Choroid plexus epithelial cell (primary cell): ENCODE measurements around the gene ZBTB7C.

Source experiments
- DNase-seq: peaks from one replicate; pipeline ENCODE4 v3.0.0-alpha.2; 2010; ENCODE audit warnings: low read depth
- H3K4me3 ChIP-seq: 2 replicates; pipeline ENCODE4 v1.5.1; 2011; ENCODE audit warnings: low read depth, mild to moderate bottlenecking, control low read depth, low read length, moderate library complexity
- CTCF ChIP-seq: conservative IDR thresholded peaks from 2 replicates; pipeline ENCODE4 v1.5.1; 2011; ENCODE audit warnings: low read depth, mild to moderate bottlenecking, control low read depth, inconsistent platforms, low read length, moderate library complexity

Gene ZBTB7C

DNA sequence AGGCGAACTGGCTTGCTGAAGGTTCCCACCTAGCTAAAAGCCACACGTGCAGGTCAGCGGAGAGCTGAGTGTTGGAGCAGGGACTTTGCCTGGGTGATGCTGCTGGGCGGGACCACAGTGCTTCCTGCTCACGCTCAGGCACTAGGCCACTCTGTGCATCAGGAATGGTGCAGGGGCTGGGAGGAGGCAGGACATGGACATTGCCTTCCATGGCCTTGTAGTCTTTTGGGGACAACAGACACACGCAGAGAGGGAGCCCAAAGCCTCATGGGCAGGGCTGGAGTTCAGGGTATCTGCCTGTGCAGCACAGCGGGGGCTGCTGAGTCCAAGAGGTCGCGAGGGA lies 207.2 kb downstream of the ZBTB7C start:
- H3K4me3 ChIP-seq: no peak overlapping the region
- no peak for DNase-seq
- no peak for TF ChIP-seq CTCF

GRCh38 chr18:48201337-48202005 lies 207.7 kb downstream of the ZBTB7C start:
- no peak for DNase-seq
- TF ChIP-seq CTCF: no peak
- H3K4me3 ChIP-seq: no peak overlapping the region

- H3K4me3 ChIP-seq: no peak overlapping the region
- no peak for TF ChIP-seq CTCF
- DNase-seq: no peak
These were observed 208.4 kb downstream of the ZBTB7C start for GRCh38 chr18:48200631-48201336.

DNA sequence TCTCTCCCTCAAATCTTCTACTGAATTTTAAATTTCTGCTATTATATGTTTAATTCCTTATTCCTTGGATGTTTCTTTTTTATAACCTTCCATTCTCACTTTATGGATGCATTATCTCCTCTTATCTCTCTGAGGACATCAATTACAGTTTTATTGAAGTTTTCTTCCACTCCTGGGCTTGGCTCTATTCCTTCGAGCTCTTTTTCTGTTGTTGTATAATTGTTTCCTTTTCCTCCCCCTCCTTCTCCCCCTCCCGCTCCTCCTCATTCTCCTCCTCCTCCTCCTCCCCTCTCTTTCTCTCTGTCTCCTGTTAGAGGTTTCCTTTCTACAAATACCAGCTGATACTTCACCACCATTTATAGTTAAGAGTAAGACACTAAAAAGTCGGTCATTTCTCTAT lies 209.8 kb downstream of the ZBTB7C start:
- no peak for DNase-seq
- no peak overlapping the region for H3K4me3 ChIP-seq
- TF ChIP-seq CTCF: no peak

DNA sequence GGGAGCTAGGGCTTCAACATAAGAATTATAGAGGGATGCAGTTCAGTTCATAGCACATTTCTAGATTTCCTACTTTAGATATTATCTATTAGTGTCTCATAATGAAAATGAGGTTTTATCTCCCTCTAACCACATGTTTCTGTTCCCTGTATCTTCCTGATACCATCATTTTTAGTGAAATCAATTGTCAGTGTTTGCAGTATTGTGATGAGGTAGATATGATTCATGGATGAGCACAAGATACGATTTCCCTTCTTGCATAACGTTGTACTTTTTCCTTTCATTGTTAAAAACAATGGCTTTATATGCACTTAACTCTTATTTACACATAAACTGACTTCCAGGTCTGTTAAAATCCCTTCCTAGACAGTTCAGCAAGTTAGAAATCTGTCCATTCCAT lies 211.4 kb downstream of the ZBTB7C start:
- no peak overlapping the region for H3K4me3 ChIP-seq
- TF ChIP-seq CTCF: no peak
- DNase-seq: no peak

DNA sequence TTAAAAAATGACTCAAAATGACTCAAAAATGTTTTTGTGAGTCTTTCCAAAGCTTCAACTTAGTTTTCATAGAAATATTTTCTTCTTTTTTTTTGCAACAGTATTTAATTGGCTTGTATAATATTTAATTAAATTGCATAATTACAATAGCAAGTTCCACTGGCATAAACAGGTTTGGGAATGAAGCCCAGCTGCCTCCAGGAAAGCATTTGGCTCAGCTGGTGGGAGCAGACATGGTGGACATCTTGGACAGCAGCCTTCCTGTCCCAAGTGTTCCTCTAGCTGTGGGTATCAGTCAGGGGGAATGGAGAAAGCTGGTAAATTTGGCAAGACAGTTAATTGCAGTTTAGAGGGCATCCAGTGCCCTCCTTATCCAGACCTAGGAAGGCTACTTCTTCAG lies 213.4 kb downstream of the ZBTB7C start:
- no peak for DNase-seq
- no peak overlapping the region for H3K4me3 ChIP-seq
- no peak for TF ChIP-seq CTCF
